ENCODE measurements around the gene TMEFF1. TPM values are rescaled to one million over a fixed set of nuclear protein-coding genes. Genes with fewer than 3 reads are reported as not detected.
"Not testable (repeated sequence)": the region's sequence is repeated elsewhere in the genome, so short reads cannot be mapped to it uniquely, and the experiment has no call there.

Gene TMEFF1
- total RNA-seq, 1 donor: not detected

DNA sequence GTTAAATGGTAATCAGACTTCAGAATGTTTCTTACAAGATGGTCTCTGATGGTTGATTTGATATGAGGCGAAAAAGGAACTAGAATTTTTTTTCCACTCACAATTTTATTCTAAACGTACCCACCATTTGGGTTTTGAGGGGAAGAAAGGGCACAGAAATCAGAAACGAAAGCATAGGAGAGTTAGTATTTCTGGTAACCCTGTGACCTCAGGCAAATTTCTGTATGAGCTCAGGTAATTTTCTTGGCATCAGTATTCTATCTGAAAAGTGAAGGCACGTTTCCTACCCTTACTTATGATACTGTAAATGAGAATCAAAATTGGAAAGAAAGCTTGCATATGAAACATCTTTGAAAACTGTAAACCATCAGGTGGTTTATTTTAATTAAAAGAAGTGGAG lies 26.5 kb downstream of the TMEFF1 start:
- H3K27me3 ChIP-seq (ENCODE audit: insufficient read depth, low read length): no peaks in the 10 kb centered on the region
- H3K4me1 ChIP-seq (ENCODE audit: insufficient read depth, low read length): no peaks in the 10 kb centered on the region
- no peaks in the 10 kb centered on the region for H3K9me3 ChIP-seq (ENCODE audit: low read depth, low read length)
- no peak overlapping the region for H3K4me3 ChIP-seq (ENCODE audit: low read length)

DNA sequence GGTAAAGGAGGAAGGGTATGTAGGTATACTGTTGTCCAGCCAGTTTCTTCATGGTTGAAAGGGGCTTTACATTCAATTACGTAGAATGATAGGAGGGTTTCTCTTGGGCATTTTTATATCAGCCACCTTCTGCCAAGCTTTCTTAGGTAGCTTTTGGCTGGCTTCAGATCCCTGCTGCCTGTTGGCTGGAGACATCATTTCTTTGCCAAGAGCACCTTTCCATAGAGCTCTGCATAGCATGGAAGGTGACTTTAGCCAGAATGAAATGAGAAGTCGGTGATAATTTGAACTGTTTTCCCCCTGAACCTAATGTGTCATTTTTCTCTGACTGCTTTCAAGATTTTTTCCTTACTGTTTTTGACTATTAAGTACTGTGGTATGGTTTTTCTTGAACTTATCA lies 26.9 kb downstream of the TMEFF1 start:
- no peaks in the 10 kb centered on the region for H3K4me1 ChIP-seq (ENCODE audit: insufficient read depth, low read length)
- no peak overlapping the region for H3K4me3 ChIP-seq (ENCODE audit: low read length)
- H3K9me3 ChIP-seq (ENCODE audit: low read depth, low read length): no peaks in the 10 kb centered on the region
- no peaks in the 10 kb centered on the region for H3K27me3 ChIP-seq (ENCODE audit: insufficient read depth, low read length)

DNA sequence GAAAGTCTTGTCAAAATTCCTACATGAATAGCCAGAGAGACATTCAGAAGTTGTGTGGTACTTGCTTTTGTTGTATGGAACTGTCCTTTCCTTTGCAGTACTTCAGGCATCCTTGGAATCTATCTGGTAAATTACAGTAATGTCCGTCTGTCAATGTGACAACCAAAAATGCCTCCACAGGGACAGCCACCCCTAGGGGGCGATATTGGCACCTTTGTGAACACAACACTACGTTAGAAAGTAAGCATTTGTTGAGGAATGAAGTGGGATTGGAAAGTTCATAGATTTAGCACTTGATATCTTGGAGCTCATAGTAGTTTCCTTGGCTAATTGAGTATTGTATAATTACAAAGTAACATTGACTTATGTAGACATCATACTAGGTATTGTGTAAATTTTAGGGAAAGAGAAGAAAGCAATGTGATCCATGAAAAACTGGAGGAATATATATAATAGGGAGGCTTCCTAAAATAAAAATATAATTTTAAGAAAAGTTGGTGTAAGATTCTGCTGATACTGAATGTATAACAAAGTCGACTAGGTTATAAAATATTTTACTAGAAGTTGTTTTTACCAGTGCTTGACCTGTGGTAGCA lies 32.7 kb downstream of the TMEFF1 start:
- Histone ChIP-seq H3K9me3 (ENCODE audit: low read depth, low read length) (no peaks in the 10 kb centered on the region), H3K4me3 (ENCODE audit: low read length) (no peak overlapping the region), H3K4me1 (ENCODE audit: insufficient read depth, low read length) (no peaks in the 10 kb centered on the region), H3K27me3 (ENCODE audit: insufficient read depth, low read length) (no peaks in the 10 kb centered on the region)

DNA sequence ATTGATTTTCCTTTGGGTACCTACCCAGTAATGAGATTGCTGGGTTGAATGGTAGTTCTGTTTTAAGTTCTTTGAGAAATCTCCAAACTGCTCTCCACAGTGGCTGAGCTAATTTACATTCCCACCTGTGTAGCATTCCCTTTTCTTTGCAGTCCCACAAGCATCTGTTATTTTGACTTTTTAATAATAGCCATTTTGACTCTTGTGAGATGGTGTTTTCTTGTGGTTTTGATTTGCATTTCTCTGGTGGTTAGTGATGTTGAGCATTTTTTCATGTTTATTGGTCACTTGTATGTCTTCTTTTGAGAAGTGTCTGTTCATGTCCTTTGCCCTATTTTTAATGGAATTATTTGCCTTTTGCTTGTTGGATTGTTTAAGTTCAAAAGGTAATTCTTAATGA lies 34.4 kb downstream of the TMEFF1 start:
- not testable (repeated sequence) for H3K9me3 ChIP-seq (ENCODE audit: low read depth, low read length); H3K4me3 ChIP-seq (ENCODE audit: low read length); H3K4me1 ChIP-seq (ENCODE audit: insufficient read depth, low read length); H3K27me3 ChIP-seq (ENCODE audit: insufficient read depth, low read length)

DNA sequence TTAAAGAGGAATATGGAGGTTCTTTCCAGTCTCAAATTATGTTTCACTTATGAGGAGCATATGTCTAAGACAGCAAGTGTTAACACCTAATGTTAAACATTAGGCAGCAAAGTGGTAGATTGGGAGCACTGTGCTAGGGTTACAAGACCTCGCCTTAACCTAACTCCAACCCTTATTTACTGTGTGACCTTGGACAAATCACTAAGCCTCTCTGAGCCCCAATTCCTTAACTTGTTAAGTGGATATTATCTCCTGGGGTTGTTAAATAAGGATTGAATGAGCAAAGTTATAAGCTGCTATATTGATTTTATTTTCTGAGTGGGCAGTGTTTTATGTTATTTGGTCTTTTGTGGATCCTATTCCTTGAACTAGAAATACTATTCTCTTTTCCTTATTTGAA lies 38.3 kb downstream of the TMEFF1 start:
- no peaks in the 10 kb centered on the region for H3K4me1 ChIP-seq (ENCODE audit: insufficient read depth, low read length)
- no peaks in the 10 kb centered on the region for H3K9me3 ChIP-seq (ENCODE audit: low read depth, low read length)
- H3K27me3 ChIP-seq (ENCODE audit: insufficient read depth, low read length): no peaks in the 10 kb centered on the region

DNA sequence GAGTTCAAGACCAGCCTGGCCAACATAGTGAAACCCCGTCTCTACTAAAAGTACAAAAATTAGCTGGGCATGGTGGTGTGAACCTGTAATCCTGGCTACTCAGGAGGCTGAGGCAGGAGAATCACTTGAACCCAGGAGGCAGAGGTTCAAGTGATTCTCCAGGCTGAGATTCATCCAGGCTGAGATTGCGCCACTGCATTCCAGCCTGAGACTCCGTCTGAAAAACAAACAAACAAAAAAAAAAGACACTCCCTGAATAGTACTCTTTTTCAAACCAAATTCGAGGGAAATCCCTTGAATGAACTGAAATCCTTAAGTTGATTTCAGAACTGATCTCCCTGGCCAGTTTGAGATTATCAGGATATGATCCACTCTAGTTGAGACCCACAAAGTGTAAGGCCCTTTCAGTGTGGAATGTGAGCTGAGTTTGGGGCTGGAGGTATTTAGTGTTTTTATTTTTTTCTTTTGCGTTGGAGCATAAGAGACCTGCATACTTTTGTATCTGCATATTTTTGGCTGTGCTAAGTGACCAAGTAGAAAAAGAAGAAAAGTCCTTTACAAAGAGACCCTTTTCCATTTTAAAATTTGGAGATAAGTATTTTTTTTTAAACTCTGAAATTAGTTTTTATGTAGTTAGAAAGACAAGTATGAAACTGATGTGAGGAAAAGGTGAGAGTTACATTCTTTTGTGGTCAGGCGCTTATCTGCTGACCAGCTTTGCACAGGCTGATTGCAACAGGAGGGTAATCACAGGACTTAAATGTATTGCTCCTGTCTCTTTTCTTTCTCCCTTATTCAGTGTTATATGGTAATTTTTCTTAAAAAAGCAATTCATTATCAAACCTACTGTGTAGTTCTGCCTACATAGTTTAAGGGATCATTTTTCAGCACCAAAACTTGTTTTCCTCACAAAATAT lies 42.9 kb downstream of the TMEFF1 start:
- H3K27me3 ChIP-seq (ENCODE audit: insufficient read depth, low read length): no peaks in the 10 kb centered on the region
- no peaks in the 10 kb centered on the region for H3K9me3 ChIP-seq (ENCODE audit: low read depth, low read length)
- no peak overlapping the region for H3K4me3 ChIP-seq (ENCODE audit: low read length)
- no peaks in the 10 kb centered on the region for H3K4me1 ChIP-seq (ENCODE audit: insufficient read depth, low read length)

More for the DNA sequence above, 38.3 kb downstream of the TMEFF1 start:
- no peak overlapping the region for H3K4me3 ChIP-seq (ENCODE audit: low read length)

DNA sequence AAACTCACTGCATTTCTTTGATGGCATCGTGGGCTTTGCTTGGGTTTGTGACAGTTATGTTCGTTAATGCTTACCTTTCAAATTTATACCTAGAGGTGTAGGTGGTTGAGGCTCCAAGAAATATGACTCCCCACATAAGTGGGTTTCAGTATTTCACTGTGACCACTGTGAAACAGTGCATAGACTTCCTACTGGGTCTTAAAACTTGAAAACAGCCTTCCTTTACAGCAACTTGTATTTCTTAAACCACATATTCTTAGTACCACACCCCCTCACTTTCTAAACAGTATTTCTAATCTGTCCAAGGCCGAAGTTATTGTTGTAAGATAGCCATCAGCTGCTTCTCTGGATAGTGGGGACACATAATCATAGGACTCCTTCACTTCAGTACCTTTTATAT lies 48.3 kb downstream of the TMEFF1 start:
- Histone ChIP-seq H3K27me3 (ENCODE audit: insufficient read depth, low read length) (no peaks in the 10 kb centered on the region), H3K4me1 (ENCODE audit: insufficient read depth, low read length) (no peaks in the 10 kb centered on the region), H3K9me3 (ENCODE audit: low read depth, low read length) (no peaks in the 10 kb centered on the region)

DNA sequence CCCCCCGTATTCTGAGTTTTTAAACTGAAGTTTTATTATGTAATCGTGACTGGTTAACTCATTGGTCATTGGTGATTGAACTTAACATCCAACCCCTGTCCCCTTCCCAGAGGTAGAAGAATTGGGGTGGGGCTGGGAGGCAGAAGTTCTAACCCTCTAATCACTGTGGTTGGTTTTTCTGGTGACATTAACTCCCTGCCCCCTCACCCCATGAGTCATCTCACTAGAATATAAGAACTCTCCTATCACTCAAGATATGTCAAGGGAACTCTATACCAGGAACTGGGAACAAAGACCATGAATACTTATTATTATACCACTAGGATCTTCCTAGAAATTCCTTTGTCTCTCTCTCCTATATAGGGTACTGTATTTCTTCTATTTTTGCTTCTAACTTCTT lies 52.6 kb downstream of the TMEFF1 start:
- no peaks in the 10 kb centered on the region for H3K4me1 ChIP-seq (ENCODE audit: insufficient read depth, low read length)
- H3K9me3 ChIP-seq (ENCODE audit: low read depth, low read length): no peaks in the 10 kb centered on the region
- no peaks in the 10 kb centered on the region for H3K27me3 ChIP-seq (ENCODE audit: insufficient read depth, low read length)
- H3K4me3 ChIP-seq (ENCODE audit: low read length): no peak overlapping the region

More for the DNA sequence above, 48.3 kb downstream of the TMEFF1 start:
- H3K4me3 ChIP-seq (ENCODE audit: low read length): no peak overlapping the region

DNA sequence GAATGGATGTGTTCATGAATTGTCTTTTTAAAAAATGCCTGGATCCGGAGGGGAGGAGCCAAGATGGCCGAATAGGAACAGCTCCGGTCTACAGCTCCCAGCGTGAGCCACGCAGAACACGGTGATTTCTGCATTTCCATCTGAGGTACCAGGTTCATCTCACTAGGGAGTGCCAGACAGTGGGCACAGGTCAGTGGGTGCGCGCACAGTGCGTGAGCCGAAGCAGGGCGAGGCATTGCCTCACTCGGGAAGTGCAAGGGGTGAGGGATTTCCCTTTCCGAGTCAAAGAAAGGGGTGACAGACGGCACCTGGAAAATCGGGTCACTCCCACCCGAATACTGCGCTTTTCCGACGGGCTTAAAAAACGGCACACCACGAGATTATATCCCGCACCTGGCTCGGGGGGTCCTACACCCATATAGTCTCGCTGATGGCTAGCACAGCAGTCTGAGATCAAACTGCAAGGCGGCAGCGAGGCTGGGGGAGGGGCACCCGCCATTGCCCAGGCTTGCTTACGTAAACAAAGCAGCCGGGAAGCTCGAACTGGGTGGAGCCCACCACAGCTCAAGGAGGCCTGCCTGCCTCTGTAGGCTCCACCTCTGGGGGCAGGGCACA lies 54.3 kb downstream of the TMEFF1 start:
- H3K4me3 ChIP-seq (ENCODE audit: low read length); H3K9me3 ChIP-seq (ENCODE audit: low read depth, low read length); H3K4me1 ChIP-seq (ENCODE audit: insufficient read depth, low read length); H3K27me3 ChIP-seq (ENCODE audit: insufficient read depth, low read length): not testable (repeated sequence)

DNA sequence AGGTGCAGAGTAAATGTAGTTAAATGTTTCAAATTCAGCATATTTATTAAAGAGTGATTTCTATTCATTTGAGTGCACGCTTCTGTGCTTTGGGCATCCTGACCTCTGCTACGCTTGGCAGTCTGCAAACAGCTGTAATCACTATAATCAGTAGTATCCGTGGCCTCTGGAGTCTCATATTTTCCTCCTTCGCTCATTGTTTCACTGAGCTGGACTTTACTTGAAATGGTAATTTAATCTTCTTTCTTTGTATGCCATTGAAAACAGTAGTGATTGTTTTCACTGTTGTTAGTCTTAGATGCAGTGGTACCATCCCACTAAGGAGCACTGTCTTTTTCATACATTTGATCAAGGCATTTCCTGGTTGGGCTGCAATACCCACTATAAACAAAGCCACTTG lies 61.5 kb downstream of the TMEFF1 start:
- no peak overlapping the region for H3K4me3 ChIP-seq (ENCODE audit: low read length)
- no peaks in the 10 kb centered on the region for H3K27me3 ChIP-seq (ENCODE audit: insufficient read depth, low read length)
- H3K4me1 ChIP-seq (ENCODE audit: insufficient read depth, low read length): no peaks in the 10 kb centered on the region
- no peaks in the 10 kb centered on the region for H3K9me3 ChIP-seq (ENCODE audit: low read depth, low read length)

DNA sequence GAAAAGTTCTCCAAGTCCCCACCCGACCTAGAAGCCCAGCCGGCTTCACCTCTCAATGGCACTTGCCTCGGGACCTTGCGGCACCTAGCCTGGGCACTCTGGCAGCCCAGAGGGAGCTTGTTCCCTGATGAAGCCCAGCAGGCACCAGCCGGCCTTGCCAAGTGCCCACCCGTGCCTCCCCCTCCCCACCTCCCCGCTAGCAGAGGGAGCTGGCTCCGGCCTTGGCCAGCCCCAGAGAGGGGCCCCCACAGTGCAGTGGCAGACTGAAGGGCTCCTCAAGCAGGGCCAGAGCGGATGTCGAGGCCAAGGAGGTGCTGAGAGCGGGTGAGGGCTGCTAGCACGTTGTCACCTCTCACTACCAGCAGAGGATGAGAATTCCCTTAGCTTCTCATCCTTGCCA lies 67.4 kb downstream of the TMEFF1 start:
- Histone ChIP-seq H3K4me3 (ENCODE audit: low read length) (no peak overlapping the region), H3K27me3 (ENCODE audit: insufficient read depth, low read length) (no peaks in the 10 kb centered on the region), H3K9me3 (ENCODE audit: low read depth, low read length) (no peaks in the 10 kb centered on the region), H3K4me1 (ENCODE audit: insufficient read depth, low read length) (no peaks in the 10 kb centered on the region)

DNA sequence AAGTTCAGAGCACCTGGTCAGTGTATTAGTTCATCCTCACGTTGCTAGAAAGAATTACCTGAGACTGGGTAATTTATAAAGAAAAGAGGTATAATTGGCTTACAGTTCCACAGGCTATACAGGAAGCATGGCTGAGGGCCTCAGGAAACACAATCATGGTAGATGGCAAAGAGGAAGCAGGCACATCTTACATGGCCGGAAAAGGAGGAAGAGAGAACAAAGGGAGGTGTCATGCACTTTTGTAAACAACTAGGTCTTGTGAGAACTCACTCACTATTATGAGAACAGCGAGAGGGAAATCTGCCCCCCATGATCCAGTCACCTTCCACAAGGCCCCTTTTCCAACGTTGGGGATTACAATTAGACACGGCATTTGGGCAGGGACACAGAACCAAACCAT lies 76.1 kb downstream of the TMEFF1 start:
- Histone ChIP-seq H3K27me3 (ENCODE audit: insufficient read depth, low read length) (no peaks in the 10 kb centered on the region), H3K4me1 (ENCODE audit: insufficient read depth, low read length) (no peaks in the 10 kb centered on the region), H3K9me3 (ENCODE audit: low read depth, low read length) (no peaks in the 10 kb centered on the region), H3K4me3 (ENCODE audit: low read length) (no peak overlapping the region)

DNA sequence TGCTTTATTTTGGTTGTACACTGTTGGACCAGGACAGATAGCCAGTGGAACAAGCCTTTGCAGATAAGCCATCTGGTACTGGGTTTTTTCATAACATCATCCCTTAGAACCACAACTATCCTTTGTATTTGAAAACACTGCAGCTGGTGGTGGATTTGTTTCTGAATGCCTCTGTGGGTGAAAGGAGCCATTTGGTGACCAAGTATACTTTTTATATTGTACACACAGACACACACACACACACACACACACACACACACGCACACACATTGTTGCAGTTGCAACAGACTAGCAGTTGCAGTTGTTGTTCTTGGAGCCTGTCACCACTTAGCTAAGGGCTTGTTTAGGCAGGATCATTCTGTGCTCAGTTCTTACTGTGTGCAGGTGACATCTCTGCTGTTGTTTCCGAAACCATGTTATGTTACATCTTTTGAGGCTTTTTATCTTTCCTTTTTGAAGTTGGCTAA lies 82.0 kb downstream of the TMEFF1 start:
- no peaks in the 10 kb centered on the region for H3K4me1 ChIP-seq (ENCODE audit: insufficient read depth, low read length)
- H3K9me3 ChIP-seq (ENCODE audit: low read depth, low read length): no peaks in the 10 kb centered on the region
- H3K4me3 ChIP-seq (ENCODE audit: low read length): no peak overlapping the region
- H3K27me3 ChIP-seq (ENCODE audit: insufficient read depth, low read length): no peaks in the 10 kb centered on the region

DNA sequence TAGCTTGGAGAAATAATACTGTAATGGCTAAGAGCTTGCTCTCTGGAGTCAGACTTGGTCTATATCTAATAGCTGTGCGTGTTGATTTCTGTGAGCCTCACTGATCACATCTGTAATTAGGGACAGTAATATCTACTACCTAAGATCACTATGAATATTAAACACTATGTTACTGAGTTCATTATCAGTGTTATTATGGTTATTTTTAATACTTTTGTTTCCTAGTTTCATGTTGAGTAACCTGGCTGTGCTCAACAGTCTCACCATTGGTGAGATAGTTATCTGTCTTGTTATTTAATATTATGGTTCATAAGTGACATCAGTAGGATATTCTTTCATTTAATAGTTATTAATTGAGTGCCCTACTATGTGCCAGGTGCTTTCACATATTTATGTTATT lies 82.5 kb downstream of the TMEFF1 start:
- Histone ChIP-seq H3K4me1 (ENCODE audit: insufficient read depth, low read length) (no peaks in the 10 kb centered on the region), H3K27me3 (ENCODE audit: insufficient read depth, low read length) (no peaks in the 10 kb centered on the region), H3K4me3 (ENCODE audit: low read length) (no peak overlapping the region), H3K9me3 (ENCODE audit: low read depth, low read length) (no peaks in the 10 kb centered on the region)

DNA sequence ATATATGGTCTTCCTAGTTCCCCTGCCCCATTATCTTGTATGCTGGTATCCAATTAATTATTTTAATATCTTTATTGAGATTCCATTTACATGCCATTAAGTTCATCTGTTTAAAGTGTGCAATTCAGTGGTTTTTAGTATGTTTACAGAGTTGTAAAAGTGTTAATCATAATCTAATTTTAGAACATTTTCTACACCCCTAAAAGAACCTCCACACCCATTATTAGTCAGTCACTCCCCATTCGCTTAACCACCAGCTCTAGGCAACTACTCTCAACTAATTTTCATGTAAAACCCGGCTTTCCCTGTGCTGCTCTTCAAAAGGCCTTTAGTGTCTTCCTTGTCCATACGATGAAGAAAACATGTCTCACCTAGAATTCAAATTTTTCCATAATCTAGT lies 84.1 kb downstream of the TMEFF1 start:
- Histone ChIP-seq H3K9me3 (ENCODE audit: low read depth, low read length) (no peaks in the 10 kb centered on the region), H3K4me3 (ENCODE audit: low read length) (no peak overlapping the region)

More for the DNA sequence above, 84.1 kb downstream of the TMEFF1 start:
- Histone ChIP-seq H3K4me1 (ENCODE audit: insufficient read depth, low read length) (no peaks in the 10 kb centered on the region), H3K27me3 (ENCODE audit: insufficient read depth, low read length) (no peaks in the 10 kb centered on the region)

Data from mononuclear cell (primary cell).